KOPT-K1 (cell line): ENCODE measurements around the gene HESX1.

Source experiments
- H3K27ac ChIP-seq: fragments of 200-600 bp; sonication (generic); 2 replicates; pipeline ENCODE4 v1.5.1; 2016; ENCODE audit warnings: antibody characterized with exemption, mild to moderate bottlenecking, low read depth, low read length; ENCODE audit not compliant: poor library complexity, severe bottlenecking
- H3K36me3 ChIP-seq: fragments of 200-600 bp; sonication (generic); 2 replicates; pipeline ENCODE4 v1.5.1; 2017; ENCODE audit warnings: antibody characterized with exemption, mild to moderate bottlenecking, low read length, moderate library complexity; ENCODE audit not compliant: insufficient read depth
- H3K9me3 ChIP-seq: fragments of 200-600 bp; sonication (generic); 2 replicates; pipeline ENCODE4 v1.5.1; 2017; ENCODE audit warnings: antibody characterized with exemption, low read length, mild to moderate bottlenecking; ENCODE audit not compliant: insufficient read depth, poor library complexity, severe bottlenecking

HESX1 gene

GRCh38 chr3:57179580-57180410 is 20.0 kb downstream of the HESX1 start:
- H3K36me3 ChIP-seq = no peaks in the 10 kb centered on the region
- no peak overlapping the region for H3K27ac ChIP-seq
- H3K9me3 ChIP-seq = no peaks in the 10 kb centered on the region

- no peak overlapping the region for H3K27ac ChIP-seq
- H3K9me3 ChIP-seq = no peaks in the 10 kb centered on the region
- no peaks in the 10 kb centered on the region for H3K36me3 ChIP-seq
These were observed 23.7 kb downstream of the HESX1 start for GRCh38 chr3:57176045-57176444.

GRCh38 chr3:57173687-57174086 is 26.1 kb downstream of the HESX1 start:
- Histone ChIP-seq H3K27ac (no peak overlapping the region), H3K9me3 (no peaks in the 10 kb centered on the region), H3K36me3 (no peaks in the 10 kb centered on the region)

- H3K36me3 ChIP-seq = no peaks in the 10 kb centered on the region
These were observed 28.8 kb downstream of the HESX1 start for GRCh38 chr3:57170946-57171345.

GRCh38 chr3:57169872-57170623 is 29.7 kb downstream of the HESX1 start:
- H3K27ac ChIP-seq = no peak overlapping the region
- no peaks in the 10 kb centered on the region for H3K36me3 ChIP-seq
- no peaks in the 10 kb centered on the region for H3K9me3 ChIP-seq

More at GRCh38 chr3:57170946-57171345, 28.8 kb downstream of the HESX1 start:
- no peaks in the 10 kb centered on the region for H3K9me3 ChIP-seq
- H3K27ac ChIP-seq = no peak overlapping the region

- Histone ChIP-seq H3K27ac (no peak overlapping the region), H3K9me3 (no peaks in the 10 kb centered on the region), H3K36me3 (no peaks in the 10 kb centered on the region)
These were observed 30.7 kb downstream of the HESX1 start for GRCh38 chr3:57169108-57169507.

GRCh38 chr3:57168151-57168550 is 31.6 kb downstream of the HESX1 start:
- no peaks in the 10 kb centered on the region for H3K36me3 ChIP-seq
- no peaks in the 10 kb centered on the region for H3K9me3 ChIP-seq
- H3K27ac ChIP-seq = no peak overlapping the region

GRCh38 chr3:57166660-57167059 is 33.1 kb downstream of the HESX1 start:
- Histone ChIP-seq H3K9me3 (no peaks in the 10 kb centered on the region), H3K27ac (no peak overlapping the region), H3K36me3 (no peaks in the 10 kb centered on the region)

- Histone ChIP-seq H3K27ac (no peak overlapping the region), H3K9me3 (no peaks in the 10 kb centered on the region), H3K36me3 (no peaks in the 10 kb centered on the region)
These were observed 34.1 kb downstream of the HESX1 start for GRCh38 chr3:57165641-57166040.

GRCh38 chr3:57164657-57165573 is 34.9 kb downstream of the HESX1 start, which contains the start of gene IL17RD:
Gene IL17RD, minus strand, starts transcription at chr3:57165353. Its CDS starts 67 bp downstream, at chr3:57165286.
- no peaks in the 10 kb centered on the region for H3K9me3 ChIP-seq
- H3K36me3 ChIP-seq = no peaks in the 10 kb centered on the region
- H3K27ac ChIP-seq = no peak within 1 kb of the TSS

GRCh38 chr3:57164217-57164656 is 35.5 kb downstream of the HESX1 start:
- Histone ChIP-seq H3K9me3 (no peaks in the 10 kb centered on the region), H3K36me3 (no peaks in the 10 kb centered on the region), H3K27ac (no peak overlapping the region)

GRCh38 chr3:57163751-57164150 is 36.0 kb downstream of the HESX1 start:
- Histone ChIP-seq H3K27ac (no peak overlapping the region), H3K9me3 (no peaks in the 10 kb centered on the region), H3K36me3 (no peaks in the 10 kb centered on the region)

- H3K27ac ChIP-seq = no peak overlapping the region
- no peaks in the 10 kb centered on the region for H3K36me3 ChIP-seq
- H3K9me3 ChIP-seq = no peaks in the 10 kb centered on the region
These were observed 37.9 kb downstream of the HESX1 start for GRCh38 chr3:57161915-57162314.

GRCh38 chr3:57160765-57161538 is 38.8 kb downstream of the HESX1 start:
- H3K27ac ChIP-seq = no peak overlapping the region
- H3K36me3 ChIP-seq = no peaks in the 10 kb centered on the region
- no peaks in the 10 kb centered on the region for H3K9me3 ChIP-seq
